Astrocyte of the spinal cord (primary cell): Measurements from ENCODE around the gene PLPP4.

ENCODE experiments used
- DNase-seq: peaks from one replicate; pipeline ENCODE4 v3.0.0; 2011; ENCODE audit warnings: low read depth, low spot score
- H3K4me3 ChIP-seq: 2 replicates; pipeline ENCODE4 v1.5.1; 2011; ENCODE audit warnings: low read depth, mild to moderate bottlenecking, low read length, moderate library complexity
- in situ Hi-C: cut with HindIII; loops from 2 replicates; pipeline ENCODE4 v1.10.0; 2017; ENCODE audit warnings: low sequenced_read_pairs
- TF ChIP-seq, protein P1 (sequence below): IDR thresholded peaks from 2 replicates; pipeline ENCODE4 v1.5.1; 2012; ENCODE audit warnings: low read depth, mild to moderate bottlenecking, low read length, inconsistent platforms

The PLPP4 gene

GRCh38 chr10:120514035-120514620 lies 57.1 kb downstream of the PLPP4 start:
- in situ Hi-C loops = no loop called here
- DNase-seq = peak; percentile 69
- TF ChIP-seq, protein P1, sequence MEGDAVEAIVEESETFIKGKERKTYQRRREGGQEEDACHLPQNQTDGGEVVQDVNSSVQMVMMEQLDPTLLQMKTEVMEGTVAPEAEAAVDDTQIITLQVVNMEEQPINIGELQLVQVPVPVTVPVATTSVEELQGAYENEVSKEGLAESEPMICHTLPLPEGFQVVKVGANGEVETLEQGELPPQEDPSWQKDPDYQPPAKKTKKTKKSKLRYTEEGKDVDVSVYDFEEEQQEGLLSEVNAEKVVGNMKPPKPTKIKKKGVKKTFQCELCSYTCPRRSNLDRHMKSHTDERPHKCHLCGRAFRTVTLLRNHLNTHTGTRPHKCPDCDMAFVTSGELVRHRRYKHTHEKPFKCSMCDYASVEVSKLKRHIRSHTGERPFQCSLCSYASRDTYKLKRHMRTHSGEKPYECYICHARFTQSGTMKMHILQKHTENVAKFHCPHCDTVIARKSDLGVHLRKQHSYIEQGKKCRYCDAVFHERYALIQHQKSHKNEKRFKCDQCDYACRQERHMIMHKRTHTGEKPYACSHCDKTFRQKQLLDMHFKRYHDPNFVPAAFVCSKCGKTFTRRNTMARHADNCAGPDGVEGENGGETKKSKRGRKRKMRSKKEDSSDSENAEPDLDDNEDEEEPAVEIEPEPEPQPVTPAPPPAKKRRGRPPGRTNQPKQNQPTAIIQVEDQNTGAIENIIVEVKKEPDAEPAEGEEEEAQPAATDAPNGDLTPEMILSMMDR = no peak
- H3K4me3 ChIP-seq = no peak overlapping the region

DNA sequence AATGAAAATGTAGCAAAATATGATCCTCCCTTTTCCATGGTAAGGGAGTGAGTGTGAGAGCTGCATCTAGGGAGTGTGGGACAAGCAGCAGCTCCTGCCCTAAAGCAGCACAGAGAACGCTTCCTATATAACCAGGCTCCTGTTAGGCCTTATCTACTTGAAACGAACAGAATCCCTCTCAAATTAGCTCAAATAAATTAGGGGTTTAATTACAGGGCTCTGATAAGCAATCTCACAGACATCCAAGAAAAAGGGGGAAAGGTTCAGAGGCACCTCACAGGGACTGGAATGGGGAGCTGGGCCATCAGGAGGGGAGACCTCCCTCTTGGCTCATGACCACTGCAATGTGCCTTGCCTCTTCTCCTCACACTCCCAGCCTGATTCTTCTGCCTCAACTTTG lies 57.9 kb downstream of the PLPP4 start:
- TF ChIP-seq, protein P1 = no peak
- H3K4me3 ChIP-seq = no peak overlapping the region
- in situ Hi-C loops = no loop called here
- DNase-seq = no peak

GRCh38 chr10:120515741-120516140 lies 58.7 kb downstream of the PLPP4 start:
- in situ Hi-C loops = no loop called here
- DNase-seq = no peak
- TF ChIP-seq, protein P1 = no peak
- H3K4me3 ChIP-seq = no peak overlapping the region

DNA sequence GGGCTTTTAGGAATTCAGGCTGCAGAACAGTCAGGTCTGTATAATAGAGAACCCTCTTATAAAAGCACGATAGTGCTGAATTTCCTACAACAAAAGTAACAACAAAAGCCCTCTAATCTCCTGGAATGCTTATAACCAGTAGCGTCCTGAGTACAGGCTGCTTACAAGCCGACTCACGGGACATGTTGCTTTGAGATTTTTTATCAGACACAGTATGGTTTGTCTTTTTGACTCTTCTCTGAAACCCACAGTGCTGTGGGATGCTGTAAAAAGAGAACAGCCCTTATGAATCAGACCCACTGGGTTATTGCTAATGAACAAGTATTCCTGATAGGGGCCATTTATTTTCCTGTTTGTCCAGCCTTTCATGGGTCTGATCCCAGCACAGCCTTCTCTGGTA lies 59.4 kb downstream of the PLPP4 start:
- TF ChIP-seq, protein P1 = no peak
- no peak overlapping the region for H3K4me3 ChIP-seq
- in situ Hi-C loops = no loop called here
- peak; percentile 58 for DNase-seq

DNA sequence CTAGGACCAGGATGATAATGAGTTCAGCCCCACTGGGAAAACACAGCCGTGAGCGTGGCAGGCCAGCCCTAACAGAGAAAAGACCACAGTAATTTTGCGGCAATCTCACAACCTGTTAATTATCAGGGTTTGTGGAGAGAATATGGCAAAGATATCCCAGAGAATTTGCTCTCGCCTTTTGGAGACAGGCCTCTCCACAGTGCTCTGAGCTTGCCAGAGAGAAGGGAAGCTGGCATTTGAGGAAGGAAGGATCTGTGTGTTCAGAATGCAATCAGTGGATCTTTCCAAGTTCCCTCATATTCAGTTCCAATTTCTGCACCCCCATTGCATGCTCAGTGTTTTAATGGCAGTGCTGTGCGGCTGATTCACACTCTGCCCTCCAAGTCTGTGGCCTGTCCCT lies 60.2 kb downstream of the PLPP4 start:
- TF ChIP-seq, protein P1 = no peak
- no peak overlapping the region for H3K4me3 ChIP-seq
- in situ Hi-C loops = no loop called here
- no peak for DNase-seq

DNA sequence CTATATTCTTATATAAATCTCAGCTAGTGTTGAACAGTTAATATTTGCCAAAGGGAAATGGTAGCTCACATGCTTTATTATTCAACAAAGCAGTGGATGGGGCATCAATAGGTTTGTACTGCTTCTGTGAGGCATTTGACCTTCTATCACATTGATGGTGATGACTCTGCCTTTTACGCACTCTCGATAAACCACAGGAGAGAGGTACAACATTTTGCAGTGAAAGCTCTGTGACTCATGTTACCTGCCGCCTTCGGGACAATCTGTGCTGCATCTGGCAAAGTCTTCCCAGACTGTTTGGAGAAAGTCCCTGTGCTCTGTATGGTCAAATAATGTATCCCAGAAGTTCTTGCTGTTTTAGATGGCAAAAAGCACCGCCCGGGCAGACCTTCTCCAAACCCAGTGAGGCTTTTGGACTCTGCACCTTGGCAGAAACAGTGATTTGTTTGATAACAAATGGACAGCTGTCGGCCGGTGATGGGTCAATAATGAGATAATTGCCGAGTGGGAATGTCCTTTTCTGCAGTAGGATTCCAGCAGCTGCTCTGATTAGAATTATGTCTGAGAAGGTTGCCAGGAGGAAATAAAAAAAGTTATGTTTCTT lies 61.0 kb downstream of the PLPP4 start:
- no peak for DNase-seq
- H3K4me3 ChIP-seq = no peak overlapping the region
- in situ Hi-C loops = no loop called here
- TF ChIP-seq, protein P1 = no peak
